ENCODE results near the gene NRAP.

GRCh38 chr10:113626809-113627355 is 37.0 kb downstream of the NRAP start:
- no peak for TF ChIP-seq CTCF (IDR thresholded peaks at IDR 0.05)
- no peak for TF ChIP-seq EP300 (IDR thresholded peaks at IDR 0.05; ENCODE audit: low read depth)
- no peak for TF ChIP-seq POLR2AphosphoS5 (IDR thresholded peaks at IDR 0.05)
- TF ChIP-seq POLR2A (IDR thresholded peaks at IDR 0.05): no peak

Data from transverse colon (tissue), 4 donors.